ENCODE results near the gene ADCY5.

Gene ADCY5

GRCh38 chr3:123400169-123400568 lies 48.7 kb downstream of the ADCY5 start:
- no peak for TF ChIP-seq CTCF (conservative IDR thresholded peaks at IDR 0.05; ENCODE audit: low read depth, low read length)
- no peak overlapping the region for H3K4me3 ChIP-seq (ENCODE audit: low read length)
- DNase-seq (ENCODE audit: low read depth) = no peak

GRCh38 chr3:123399653-123400052 lies 49.2 kb downstream of the ADCY5 start:
- DNase-seq (ENCODE audit: low read depth) = no peak
- H3K4me3 ChIP-seq (ENCODE audit: low read length) = no peak overlapping the region
- TF ChIP-seq CTCF (conservative IDR thresholded peaks at IDR 0.05; ENCODE audit: low read depth, low read length) = no peak

- DNase-seq (ENCODE audit: low read depth) = no peak
- H3K4me3 ChIP-seq (ENCODE audit: low read length) = no peak overlapping the region
- TF ChIP-seq CTCF (conservative IDR thresholded peaks at IDR 0.05; ENCODE audit: low read depth, low read length) = no peak
Observed at GRCh38 chr3:123397921-123398785, 50.7 kb downstream of the ADCY5 start.

- TF ChIP-seq CTCF (conservative IDR thresholded peaks at IDR 0.05; ENCODE audit: low read depth, low read length) = no peak
- DNase-seq (ENCODE audit: low read depth) = no peak
- no peak overlapping the region for H3K4me3 ChIP-seq (ENCODE audit: low read length)
Observed at GRCh38 chr3:123397050-123397590, 51.8 kb downstream of the ADCY5 start.

GRCh38 chr3:123396171-123397049 lies 52.5 kb downstream of the ADCY5 start:
- no peak overlapping the region for H3K4me3 ChIP-seq (ENCODE audit: low read length)
- DNase-seq (ENCODE audit: low read depth) = no peak
- no peak for TF ChIP-seq CTCF (conservative IDR thresholded peaks at IDR 0.05; ENCODE audit: low read depth, low read length)

- no peak overlapping the region for H3K4me3 ChIP-seq (ENCODE audit: low read length)
- no peak for DNase-seq (ENCODE audit: low read depth)
- no peak for TF ChIP-seq CTCF (conservative IDR thresholded peaks at IDR 0.05; ENCODE audit: low read depth, low read length)
Observed at GRCh38 chr3:123395235-123395634, 53.7 kb downstream of the ADCY5 start.
